HCT116 (cell line): ENCODE data around the gene MAML2. TPM values are rescaled to one million over a fixed set of nuclear protein-coding genes. Genes with fewer than 3 reads are reported as not detected.

Source experiments
- ATAC-seq: fragments of 200-7000 bp; cut with Tn5 transposase; 2 replicates; pipeline ENCODE4 v1.9.1; 2020; ENCODE audit warnings: mild to moderate bottlenecking, moderate library complexity
- BruUV-seq: library from RNA; stranded (reverse); fragments of 400-500 nt; replicated peaks from 2 replicates; lab custom pipeline; 2021; lab: Mats Ljungman, UMichigan
- CTCF ChIA-PET: fragments of 300-600 bp; sonication (Branson Sonifier 250); formaldehyde crosslinking; loops from one replicate; lab custom pipeline; 2021; ENCODE audit warnings: antibody characterized with exemption; lab: Charles Lee
- POLR2A ChIA-PET: fragments of 300-600, 350-600 bp; sonication (Branson Sonifier 250); formaldehyde crosslinking; loops from one replicate; lab custom pipeline; 2021; ENCODE audit warnings: antibody characterized with exemption; lab: Charles Lee
- RAD21 ChIA-PET, 2 experiments: fragments of 300-600 bp; sonication (Branson Sonifier 250); formaldehyde crosslinking; loops; one replicate each; lab custom pipeline; 2023; ENCODE audit warnings: low total read pairs in 2 of 2; ENCODE audit not compliant: uncharacterized antibody in 2 of 2, unreplicated experiment in 2 of 2, low non-redundant PET in 1 of 2; lab: Charles Lee
- DNase-seq: peaks from one replicate; pipeline ENCODE4 v3.0.0-alpha.2; 2010; ENCODE audit warnings: low read depth, low spot score
- H2AFZ ChIP-seq: fragments of 200-600 bp; shearing (Covaris generic), sonication (generic); 2 replicates; pipeline ENCODE4 v1.6.1; 2017; ENCODE audit warnings: low read depth, mixed run types, mixed read lengths, antibody characterized with exemption, low read length; ENCODE audit not compliant: poor library complexity, severe bottlenecking
- H3K27ac ChIP-seq: 2 replicates; pipeline ENCODE4 v1.5.1; 2012; ENCODE audit warnings: low read depth, low read length
- H3K27me3 ChIP-seq: fragments of 200-600 bp; sonication (generic); 2 replicates; pipeline ENCODE4 v1.6.1; 2016; ENCODE audit warnings: mixed run types, low read length, mixed read lengths; ENCODE audit not compliant: insufficient read depth
- H3K36me3 ChIP-seq, 2 experiments: fragments of 200-500 bp in 1 of 2; fragments of 200-600 bp in 1 of 2; sonication (Bioruptor generic) in 1 of 2; sonication (generic) in 1 of 2; 2 replicates each; pipeline versions ENCODE4 v1.5.1 to v1.6.1; 2014 to 2016; ENCODE audit warnings: low read length in 2 of 2, inconsistent platforms in 1 of 2, mixed read lengths in 1 of 2, mixed run types in 1 of 2; ENCODE audit not compliant: insufficient read depth in 2 of 2, control insufficient read depth in 1 of 2
- H3K4me1 ChIP-seq, 2 experiments: fragments of 200-600 bp in 1 of 2; sonication (generic) in 1 of 2; 2 replicates each; pipeline versions ENCODE4 v1.5.1 to v1.6.1; 2012 to 2017; ENCODE audit warnings: low read length in 2 of 2, inconsistent platforms in 1 of 2, mild to moderate bottlenecking in 1 of 2, mixed read lengths in 1 of 2, mixed run types in 1 of 2, moderate library complexity in 1 of 2; ENCODE audit not compliant: insufficient read depth in 2 of 2, control insufficient read depth in 1 of 2
- H3K4me2 ChIP-seq: fragments of 200-600 bp; sonication (generic); 2 replicates; pipeline ENCODE4 v1.6.1; 2017; ENCODE audit warnings: mixed run types, low read length, mixed read lengths
- H3K4me3 ChIP-seq, 2 experiments: fragments of 200-600 bp in 1 of 2; sonication (generic) in 1 of 2; replicated peaks in 1 of 2; 2 replicates each; pipeline ENCODE4 v1.5.1; 2011 to 2016; ENCODE audit warnings: low read length in 2 of 2, control low read depth in 1 of 2, low read depth in 1 of 2, mild to moderate bottlenecking in 1 of 2, mixed read lengths in 1 of 2, mixed run types in 1 of 2
- H3K79me2 ChIP-seq: fragments of 200-600 bp; sonication (generic); 2 replicates; pipeline ENCODE4 v1.6.1; 2017; ENCODE audit warnings: mild to moderate bottlenecking, mixed run types, low read length, moderate library complexity, mixed read lengths; ENCODE audit not compliant: insufficient read depth
- H3K9ac ChIP-seq: fragments of 200-600 bp; sonication (generic); 2 replicates; pipeline ENCODE4 v1.6.1; 2016; ENCODE audit warnings: low read length, mixed read lengths
- H3K9me2 ChIP-seq: fragments of 200-600 bp; sonication (generic), shearing (Covaris generic); 2 replicates; pipeline ENCODE4 v1.6.1; 2017; ENCODE audit warnings: mixed run types, mild to moderate bottlenecking, moderate library complexity; ENCODE audit not compliant: insufficient read depth
- H3K9me3 ChIP-seq, 2 experiments: fragments of 200-500 bp in 1 of 2; fragments of 200-600 bp in 1 of 2; sonication (Bioruptor generic) in 1 of 2; sonication (generic) in 1 of 2; 2 replicates each; pipeline ENCODE4 v1.6.1; 2014 to 2017; ENCODE audit warnings: low read length in 2 of 2, mixed read lengths in 2 of 2, inconsistent platforms in 1 of 2, low read depth in 1 of 2, mild to moderate bottlenecking in 1 of 2, mixed run types in 1 of 2, moderate library complexity in 1 of 2; ENCODE audit not compliant: control insufficient read depth in 1 of 2, insufficient read depth in 1 of 2
- H4K20me1 ChIP-seq: fragments of 200-600 bp; sonication (generic), shearing (Covaris generic); 2 replicates; pipeline ENCODE4 v1.6.1; 2017; ENCODE audit warnings: mixed run types, mild to moderate bottlenecking, moderate library complexity; ENCODE audit not compliant: insufficient read depth
- ATF3 ChIP-seq: IDR thresholded peaks from 2 replicates; pipeline ENCODE4 v1.6.1; 2012
- CEBPB ChIP-seq: IDR thresholded peaks from 2 replicates; pipeline ENCODE4 v1.6.1; 2012; ENCODE audit warnings: low read depth
- CTCF ChIP-seq, 3 experiments: fragments of 200-600 bp in 1 of 3; sonication (generic) in 1 of 3; IDR thresholded peaks in 2 of 3; conservative IDR thresholded peaks in 1 of 3; 2 replicates each; pipeline ENCODE4 v1.5.1; 2012 to 2017; ENCODE audit warnings: low read depth in 2 of 3, low read length in 2 of 3, antibody characterized with exemption in 1 of 3, borderline replicate concordance in 1 of 3, control low read depth in 1 of 3, mild to moderate bottlenecking in 1 of 3, mixed read lengths in 1 of 3, mixed run types in 1 of 3, moderate library complexity in 1 of 3; ENCODE audit not compliant: insufficient read depth in 1 of 3
- ELF1 ChIP-seq: IDR thresholded peaks from 2 replicates; pipeline ENCODE4 v1.6.1; 2012; ENCODE audit warnings: low read depth, borderline replicate concordance
- EZH2 ChIP-seq: fragments of 200-600 bp; sonication (generic); IDR thresholded peaks from 2 replicates; pipeline ENCODE4 v1.6.1; 2017; ENCODE audit warnings: antibody characterized with exemption, mixed run types
- FOSL1 ChIP-seq: IDR thresholded peaks from 2 replicates; pipeline ENCODE4 v1.6.1; 2012; ENCODE audit warnings: low read depth
- JUND ChIP-seq: IDR thresholded peaks from 2 replicates; pipeline ENCODE4 v1.6.1; 2012
- POLR2A ChIP-seq: IDR thresholded peaks from 2 replicates; pipeline ENCODE4 v1.7.0; 2011; ENCODE audit warnings: borderline replicate concordance; ENCODE audit not compliant: insufficient read depth, insufficient read length; ENCODE audit errors: extremely low read depth
- SIN3A ChIP-seq: IDR thresholded peaks from 2 replicates; pipeline ENCODE4 v1.6.1; 2012; ENCODE audit warnings: low read depth
- SP1 ChIP-seq: IDR thresholded peaks from 2 replicates; pipeline ENCODE4 v1.6.1; 2012; ENCODE audit warnings: low read depth
- SRF ChIP-seq: IDR thresholded peaks from 2 replicates; pipeline ENCODE4 v1.6.1; 2012; ENCODE audit warnings: low read depth
- TCF7L2 ChIP-seq: IDR thresholded peaks from 2 replicates; pipeline ENCODE4 v1.7.0; 2011; ENCODE audit warnings: borderline replicate concordance, inconsistent platforms; ENCODE audit not compliant: insufficient read depth, insufficient read length; ENCODE audit errors: extremely low read depth
- YY1 ChIP-seq: IDR thresholded peaks from 2 replicates; pipeline ENCODE4 v1.6.1; 2011; ENCODE audit warnings: low read length, low read depth, moderate library complexity, mild to moderate bottlenecking; ENCODE audit not compliant: insufficient replicate concordance; ENCODE audit errors: extremely low read depth
- intact Hi-C: fragments of 100-400 bp; cut with micrococcal nuclease; formaldehyde crosslinking; loops from 2 replicates; pipeline ENCODE4 v1.10.0; 2022
- total RNA-seq: library from RNA; stranded (reverse); gene quantifications from one replicate; pipeline ENCODE4 v1.2.1, GENCODE V29; 2021; ENCODE audit not compliant: unreplicated experiment

Gene MAML2
- total RNA-seq, 1 experiment from 2014 or later: 2.6 TPM

- TF ChIP-seq CTCF (IDR thresholded peaks at IDR 0.05 in 2 of 3, conservative IDR thresholded peaks at IDR 0.05 in 1 of 3; ENCODE audit: borderline replicate concordance in 1 of 3, insufficient read depth in 1 of 3, low read depth in 2 of 3, low read length in 2 of 3) (no peak), SIN3A (no peak), ATF3 (no peak)
These were observed 245.1 kb downstream of the MAML2 start (continued) for GRCh38 chr11:96097844-96098421.

- Histone ChIP-seq H3K27ac (no peak overlapping the region), H3K9me3 (no peaks in the 10 kb centered on the region), H3K9ac (no peak overlapping the region), H2AFZ (no peak overlapping the region), H3K4me1 (peaks cover 13 to 31% of the 10 kb centered on the region in 2 experiments; a peak in 3 of 4 replicates), H4K20me1 (no peaks in the 10 kb centered on the region), H3K79me2 (no peaks in the 10 kb centered on the region), H3K36me3 (no peaks in the 10 kb centered on the region), H3K27me3 (no peaks in the 10 kb centered on the region), H3K4me3 (no peak overlapping the region), H3K4me2 (peak overlapping the region; percentile 39)
- ChIA-PET POLR2A (no interaction called here), RAD21 (no interaction called here), CTCF (no interaction called here)
- ATAC-seq (no peak; the same call in 1 of the 2 replicates), DNase-seq (no peak)
- BruUV-seq: no TSS peak
- intact Hi-C loops: no loop called here
- TF ChIP-seq POLR2A (no peak), ATF3 (no peak), SIN3A (no peak), SRF (no peak), SP1 (no peak), CTCF (IDR thresholded peaks at IDR 0.05 in 2 of 3, conservative IDR thresholded peaks at IDR 0.05 in 1 of 3; ENCODE audit: borderline replicate concordance in 1 of 3, insufficient read depth in 1 of 3, low read depth in 2 of 3, low read length in 2 of 3) (no peak), FOSL1 (no peak), EZH2 (no peak), YY1 (no peak), CEBPB (no peak), ELF1 (no peak), TCF7L2 (no peak), JUND (no peak)
- TF ChIP-seq, all 23 proteins: peak for 0
- H3K9me2 ChIP-seq: no peaks in the 10 kb centered on the region
These were observed 246.6 kb downstream of the MAML2 start for GRCh38 chr11:96096360-96096759.
